NAMALWA (cell line): ENCODE results near the gene FBXO7.
A peak's percentile ranks its signal among the peaks of the same experiment; 100 is the strongest.
"Not testable (repeated sequence)": the region's sequence is repeated elsewhere in the genome, so short reads cannot be mapped to it uniquely, and the experiment has no call there.

Experiments
- DNase-seq: peaks from one replicate; pipeline ENCODE4 v3.0.0-alpha.2; 2015; ENCODE audit warnings: low spot score

The FBXO7 gene

DNA sequence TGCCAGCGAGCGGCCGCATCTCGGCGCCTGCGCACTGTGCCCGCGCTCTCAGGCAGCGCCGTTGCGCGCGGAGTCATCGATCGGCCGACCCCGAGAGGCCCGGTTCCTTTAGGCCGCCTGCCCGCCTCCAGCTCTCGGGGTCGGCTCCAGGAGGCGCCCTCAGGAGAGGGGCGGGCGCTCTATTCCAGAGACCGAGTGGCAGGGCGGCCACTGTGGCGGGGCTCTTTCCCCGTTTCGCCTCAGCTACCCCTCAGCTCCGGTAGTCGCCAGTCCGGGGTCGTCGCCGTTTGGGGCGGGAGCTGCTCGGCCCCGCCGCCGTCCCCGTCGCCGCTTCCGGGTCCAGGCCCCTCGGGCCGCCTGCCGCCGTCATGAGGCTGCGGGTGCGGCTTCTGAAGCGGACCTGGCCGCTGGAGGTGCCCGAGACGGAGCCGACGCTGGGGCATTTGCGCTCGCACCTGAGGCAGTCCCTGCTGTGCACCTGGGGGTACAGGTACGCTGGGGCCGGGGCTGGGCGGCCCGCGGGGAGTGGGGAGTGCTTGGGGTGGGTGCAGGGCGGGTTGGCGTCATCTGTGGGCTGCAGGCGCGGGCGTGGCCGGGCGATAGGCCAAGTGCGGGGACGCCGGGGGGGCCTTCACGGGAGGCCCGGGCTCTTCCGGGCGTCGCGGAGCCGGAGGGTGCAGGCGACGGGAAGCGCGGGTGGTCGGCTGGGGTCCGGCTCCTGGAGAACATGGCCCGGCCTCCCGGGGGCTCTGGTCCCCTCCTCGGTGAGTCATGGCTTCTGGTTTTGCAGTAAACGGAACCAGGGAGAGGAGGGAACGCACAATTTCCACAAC lies at the start of gene FBXO7:
TSS of gene FBXO7 (plus strand) at position 177 of the 833 bp plus-strand sequence. CDS start at position 369, 192 bp downstream.
- DNase-seq, result peak; percentile 87

DNA sequence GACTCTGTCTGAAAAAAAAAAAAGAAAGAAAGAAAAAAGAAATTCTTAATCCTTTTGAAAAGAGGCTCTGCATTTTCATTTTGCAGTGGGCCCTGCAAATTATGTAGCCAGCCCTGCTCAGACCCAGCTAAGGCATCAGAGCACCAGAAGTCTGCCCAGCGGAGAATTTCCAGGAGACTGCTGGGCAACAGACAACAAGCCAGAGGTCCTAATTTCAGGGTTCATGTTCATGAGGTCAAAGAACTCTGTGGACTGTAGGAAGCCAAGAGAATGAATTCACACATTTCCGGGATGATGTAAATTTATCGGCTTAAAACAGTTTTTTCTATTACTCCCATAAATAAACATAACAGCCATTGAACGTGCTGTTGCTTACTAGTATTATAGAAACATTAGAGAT lies 47.7 kb upstream of the FBXO7 start:
- DNase-seq, result no peak

DNA sequence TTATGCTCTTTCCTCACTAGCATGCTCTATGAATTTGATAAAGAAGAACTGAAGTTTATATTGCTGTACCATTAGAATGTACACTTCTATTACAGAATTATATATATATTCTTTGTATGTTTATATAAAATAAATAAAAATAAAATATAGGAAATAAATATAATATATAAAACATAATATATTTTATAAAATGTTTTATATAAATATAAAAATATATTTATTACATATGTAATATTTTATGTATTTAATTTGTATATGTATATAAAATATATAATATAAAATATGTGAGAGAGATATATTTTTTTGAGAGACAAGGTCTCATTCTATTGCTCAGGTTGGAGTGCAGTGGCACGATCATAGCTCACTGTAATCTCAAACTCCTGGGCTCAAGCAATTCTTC lies 44.3 kb upstream of the FBXO7 start:
- no peak for DNase-seq

DNA sequence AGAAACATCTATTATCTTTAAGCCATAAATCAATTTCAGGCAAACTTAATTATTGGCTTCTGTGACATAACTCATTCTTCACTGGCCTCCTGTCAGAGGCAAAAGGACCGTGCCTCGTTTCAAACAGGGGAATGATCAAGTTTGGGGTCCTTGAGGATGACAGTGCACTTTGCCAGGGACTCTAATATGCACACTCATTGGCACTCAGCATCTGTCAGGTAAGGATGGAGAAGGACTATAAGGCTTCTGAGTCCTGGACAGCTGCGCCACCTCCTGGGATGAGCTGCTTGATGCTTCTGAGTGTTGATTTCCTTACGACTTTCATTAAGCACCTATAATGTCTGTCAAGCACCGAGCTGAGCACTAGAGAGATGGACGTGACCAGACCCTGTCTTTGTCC lies 30.5 kb upstream of the FBXO7 start:
- DNase-seq, result peak; percentile 10

DNA sequence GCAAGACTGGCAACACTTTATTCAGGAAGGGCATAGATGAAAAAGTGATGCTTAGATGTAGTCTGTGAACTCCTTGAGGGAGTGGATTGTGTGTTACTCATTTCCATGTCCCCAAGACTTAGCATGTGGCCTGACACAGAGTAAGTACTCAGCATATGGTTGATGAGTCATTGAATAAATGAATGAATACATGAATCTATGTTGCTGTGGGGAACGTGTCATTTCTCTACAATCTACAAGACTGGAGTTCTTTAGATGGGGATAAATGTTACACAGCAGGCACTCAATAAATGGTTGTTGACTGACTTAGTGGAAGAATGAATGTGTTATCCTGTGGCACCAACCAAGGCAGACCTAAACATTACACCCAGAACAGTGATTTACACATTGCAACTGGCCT lies 28.3 kb upstream of the FBXO7 start:
- no peak for DNase-seq

DNA sequence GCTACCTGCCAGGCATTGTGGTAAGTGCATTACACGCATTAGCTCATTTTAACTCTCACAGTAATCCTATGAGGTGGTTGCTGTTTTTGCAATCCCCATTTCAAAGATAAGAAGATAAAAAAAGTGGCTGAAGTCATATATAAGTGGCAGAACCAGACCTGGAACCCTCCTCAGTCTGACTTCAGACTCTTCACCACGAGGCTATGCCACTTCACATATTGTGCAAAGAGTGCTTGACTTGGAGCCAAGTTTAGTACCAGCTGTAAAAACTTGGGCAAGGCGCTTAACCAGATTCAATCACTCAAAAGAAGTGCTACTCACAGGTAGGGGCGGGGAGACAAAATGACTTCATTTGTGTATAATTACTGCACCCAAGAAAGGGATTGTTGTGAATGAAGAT lies 25.6 kb upstream of the FBXO7 start:
- DNase-seq, result no peak

DNA sequence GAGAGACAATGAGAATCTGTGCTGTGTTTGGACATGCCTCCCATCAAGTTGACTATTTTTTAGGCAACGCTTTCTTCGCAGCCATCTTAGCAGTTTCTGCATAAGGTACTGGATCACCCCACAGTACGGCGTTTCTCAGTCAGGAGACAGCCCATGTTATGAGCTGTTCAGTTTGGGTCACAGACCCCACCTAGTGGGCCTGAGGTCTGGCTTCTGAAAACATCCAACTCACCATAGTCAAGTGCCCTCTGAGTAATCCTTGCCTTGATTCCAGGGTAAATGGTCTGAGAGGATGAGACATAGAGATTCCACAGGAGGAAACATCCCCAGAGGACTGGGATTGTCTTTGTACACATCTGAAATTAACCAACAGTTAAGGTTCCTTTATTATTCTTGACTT lies 17.6 kb upstream of the FBXO7 start:
- no peak for DNase-seq

DNA sequence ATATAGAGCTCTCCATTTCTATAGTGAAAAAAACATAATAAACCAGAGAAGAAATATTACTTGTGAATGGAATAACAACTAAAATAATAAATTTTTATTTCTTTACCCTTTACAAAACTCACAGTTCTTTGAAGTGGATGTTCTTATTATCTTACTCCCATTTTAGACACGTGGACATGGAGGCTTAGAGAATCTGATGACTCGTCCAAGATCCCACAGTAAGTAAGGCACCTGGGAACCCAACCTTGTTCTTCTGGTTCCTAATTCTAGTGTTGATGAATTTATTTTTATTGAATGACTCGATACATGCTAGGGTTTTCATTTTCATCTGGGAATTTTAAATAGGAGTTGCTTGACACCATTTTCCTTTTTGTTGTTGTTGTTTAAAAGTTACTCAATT lies 12.2 kb upstream of the FBXO7 start:
- no peak for DNase-seq

DNA sequence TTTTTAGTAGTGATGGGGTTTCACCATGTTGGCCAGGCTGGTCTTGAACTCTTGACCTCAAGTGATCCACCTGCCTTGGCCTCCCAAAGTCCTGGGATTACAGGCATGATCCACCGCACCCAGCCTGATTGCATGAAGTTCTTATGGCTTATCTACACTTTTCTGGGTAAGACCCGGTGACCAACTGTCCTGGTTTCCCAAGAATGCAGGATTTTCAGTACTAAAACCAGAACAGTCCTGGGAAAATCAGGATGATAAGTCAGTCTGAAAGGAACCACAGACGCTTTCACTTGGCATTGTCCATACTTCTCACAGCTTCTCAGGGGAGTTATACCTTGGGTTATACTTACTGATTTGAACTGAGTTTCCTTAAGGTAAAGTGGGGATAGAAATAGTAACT lies 8.9 kb upstream of the FBXO7 start:
- DNase-seq, result no peak

DNA sequence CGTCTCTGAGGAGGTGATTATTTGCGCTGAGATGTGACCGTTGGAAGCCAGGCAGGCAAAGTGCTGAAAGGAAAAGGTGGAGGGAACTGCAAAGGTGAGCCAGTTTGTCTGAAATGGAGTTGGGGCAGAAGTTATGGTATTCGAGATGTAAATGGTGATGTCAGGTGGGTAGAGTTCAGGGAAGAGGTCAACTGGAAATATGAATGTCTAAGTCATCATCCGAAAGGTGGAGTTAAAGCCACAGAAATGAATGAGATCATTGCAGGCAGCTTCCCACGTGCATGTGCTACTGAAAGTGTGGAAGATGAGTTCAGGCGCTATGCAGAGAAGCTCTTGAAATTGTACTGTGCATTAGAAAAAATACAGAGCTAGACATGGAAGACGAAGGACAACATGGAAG lies 8.1 kb upstream of the FBXO7 start:
- DNase-seq, result no peak

DNA sequence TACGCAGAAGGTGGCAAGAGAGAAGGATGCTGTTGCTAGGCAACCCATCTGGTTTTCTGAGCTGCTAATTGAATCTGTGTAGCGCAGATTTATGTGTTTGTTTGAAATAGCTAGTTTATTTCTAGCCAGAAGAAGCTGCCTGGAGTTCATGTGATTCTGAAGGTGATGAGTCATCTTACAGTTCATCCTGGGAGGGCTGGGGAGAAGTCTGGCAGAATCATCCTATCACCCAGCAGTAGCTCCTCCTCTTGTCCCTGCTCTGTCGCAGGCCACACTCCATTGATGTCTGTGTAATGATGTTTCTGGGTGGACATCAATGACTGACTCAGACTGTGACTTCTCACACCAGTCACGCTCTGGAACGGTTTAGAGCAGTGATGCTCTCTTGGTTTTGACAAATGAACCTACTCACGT lies 4.8 kb upstream of the FBXO7 start:
- DNase-seq, result no peak

DNA sequence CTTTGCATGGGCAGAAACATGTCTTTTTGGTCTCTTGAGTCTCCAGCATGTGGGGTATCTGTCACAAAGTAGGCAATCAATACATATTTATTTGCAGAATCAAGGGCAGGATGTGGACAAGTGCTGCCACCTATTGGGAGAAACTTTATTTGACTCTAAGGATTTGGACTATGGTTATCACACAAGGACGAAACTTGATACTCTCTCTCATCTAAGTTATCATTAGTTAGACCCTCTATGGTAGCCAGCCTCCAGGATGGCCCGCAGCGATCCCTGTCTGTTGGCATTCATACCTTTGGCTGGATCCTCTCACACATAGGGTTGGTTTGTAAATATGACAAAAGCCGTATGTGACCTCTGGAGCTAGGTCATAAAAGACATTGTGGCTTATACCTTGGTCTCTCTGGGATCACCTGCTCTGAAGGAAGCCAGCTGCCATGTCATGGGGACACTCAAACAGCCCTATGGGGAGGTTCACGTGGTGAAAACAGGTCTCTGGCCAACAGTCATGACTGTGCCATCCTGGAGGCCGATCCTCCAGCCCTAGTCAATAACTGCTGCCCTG lies 1.1 kb upstream of the FBXO7 start:
- peak; percentile 90 for DNase-seq

DNA sequence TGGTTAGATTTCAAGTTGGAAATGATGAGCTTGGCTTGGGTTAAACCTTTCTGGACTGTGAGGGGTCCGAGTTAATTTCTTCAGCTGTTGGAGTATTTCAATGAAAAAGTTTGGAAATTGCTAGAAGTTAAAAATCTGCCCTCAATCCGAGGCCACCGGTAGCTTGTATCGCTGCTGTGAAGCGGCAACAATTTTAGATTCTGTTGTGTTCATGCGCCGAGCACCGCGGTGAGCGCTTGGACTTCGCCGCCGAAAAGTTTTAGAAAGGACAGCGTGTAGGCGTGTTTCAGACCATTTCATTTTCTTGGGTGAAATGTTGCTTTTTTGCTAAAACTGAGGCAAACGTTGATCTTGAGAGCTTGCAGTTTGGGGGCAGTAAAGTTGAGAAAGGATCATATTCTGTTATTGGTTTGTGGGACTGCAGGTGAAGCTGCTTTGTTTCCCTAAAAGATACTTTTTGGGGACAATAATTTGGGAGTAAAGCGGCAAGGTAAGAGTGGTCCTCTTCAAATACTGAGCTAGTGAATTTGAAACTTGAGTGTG lies 928 bp downstream of the FBXO7 start:
- DNase-seq, result peak; percentile 70

DNA sequence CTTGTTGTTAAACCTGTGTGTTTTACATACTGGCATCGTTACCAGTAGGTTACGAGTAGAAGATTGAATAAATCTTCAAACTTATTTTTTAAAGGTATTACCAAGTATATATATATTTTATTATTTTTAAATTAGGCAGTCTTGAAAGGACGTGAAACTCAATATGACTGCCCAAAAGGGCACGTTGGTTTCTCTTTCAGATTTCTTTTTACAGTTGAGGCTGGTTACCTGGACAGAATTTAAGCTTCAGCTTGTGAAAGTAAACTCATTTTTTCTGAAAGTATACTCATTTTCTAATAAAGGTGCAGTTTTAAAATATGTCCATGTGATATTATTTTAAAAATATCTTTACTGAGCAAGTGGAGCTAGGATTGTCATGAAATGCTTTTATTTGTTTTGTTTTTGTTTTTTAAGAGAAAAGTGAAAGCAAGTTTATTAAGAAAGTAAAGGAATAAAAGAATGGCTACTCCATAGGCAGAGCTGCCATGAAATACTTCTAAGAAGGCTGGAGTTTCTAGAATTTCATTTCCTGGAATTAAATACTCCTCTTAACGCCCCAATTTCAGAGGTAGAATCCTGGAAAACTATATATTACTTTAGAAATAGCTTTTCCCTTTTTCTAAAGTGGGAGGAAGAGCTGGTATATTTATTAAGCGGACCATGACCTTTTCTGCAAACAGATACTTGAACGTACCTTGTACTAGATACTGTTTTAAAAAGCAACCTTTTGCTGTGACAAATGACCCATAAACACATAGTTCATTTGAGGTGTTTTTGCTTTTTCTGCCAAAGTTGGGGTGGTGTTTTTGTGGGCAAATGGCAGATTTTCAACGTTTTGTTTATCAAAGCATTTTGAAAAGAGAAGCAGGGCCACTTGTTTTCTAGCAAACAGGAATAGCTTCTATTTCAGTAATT lies 1.9 kb downstream of the FBXO7 start:
- peak; percentile 36 for DNase-seq

DNA sequence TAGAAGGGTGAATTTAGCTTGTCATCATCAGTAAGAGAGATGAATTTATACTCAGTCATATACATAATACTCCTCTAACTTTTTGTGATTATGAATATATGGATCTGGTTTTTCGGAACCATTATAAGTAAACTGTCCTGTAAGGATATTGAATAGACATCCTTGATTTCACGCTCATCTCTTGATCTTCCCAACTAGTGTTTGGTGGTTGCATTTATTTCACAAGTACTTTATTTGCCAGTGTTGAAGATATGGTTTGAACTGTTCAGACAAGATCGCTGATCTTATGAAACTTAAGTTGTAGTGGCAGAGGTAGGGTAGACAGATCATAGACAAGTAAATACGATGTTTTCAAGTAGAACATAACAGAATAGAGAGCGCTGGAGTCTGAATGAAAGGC lies 3.0 kb downstream of the FBXO7 start:
- no peak for DNase-seq

DNA sequence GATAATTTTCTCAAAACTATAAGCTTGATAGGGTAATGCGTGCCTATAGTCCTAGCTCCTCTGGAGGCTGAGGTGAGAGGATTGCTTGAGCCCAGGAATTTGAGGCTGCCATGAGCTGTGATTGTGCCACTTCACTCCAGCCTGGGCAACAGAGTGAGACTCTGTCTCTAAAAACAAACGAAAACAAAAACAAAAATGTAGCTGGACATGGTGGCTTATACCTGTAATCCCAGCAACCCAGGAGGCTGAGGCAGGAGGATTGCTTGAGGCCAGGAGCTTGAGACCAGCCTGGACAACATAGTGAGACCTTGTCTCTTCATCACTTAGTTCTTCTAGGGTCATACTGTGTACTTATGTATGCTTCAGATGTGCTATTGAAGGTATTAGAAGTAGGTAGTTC lies 3.9 kb downstream of the FBXO7 start:
- not testable (repeated sequence) for DNase-seq

DNA sequence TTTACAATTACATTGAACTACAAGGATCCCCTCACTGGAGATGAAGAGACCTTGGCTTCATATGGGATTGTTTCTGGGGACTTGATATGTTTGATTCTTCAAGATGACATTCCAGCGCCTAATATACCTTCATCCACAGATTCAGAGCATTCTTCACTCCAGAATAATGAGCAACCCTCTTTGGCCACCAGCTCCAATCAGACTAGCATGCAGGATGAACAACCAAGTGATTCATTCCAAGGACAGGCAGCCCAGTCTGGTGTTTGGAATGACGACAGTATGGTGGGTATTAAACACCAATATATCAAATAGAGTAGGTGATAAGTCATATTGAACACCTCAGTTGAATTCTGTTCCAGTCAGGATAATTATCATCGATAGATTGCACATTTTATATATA lies 4.4 kb downstream of the FBXO7 start:
- no peak for DNase-seq

DNA sequence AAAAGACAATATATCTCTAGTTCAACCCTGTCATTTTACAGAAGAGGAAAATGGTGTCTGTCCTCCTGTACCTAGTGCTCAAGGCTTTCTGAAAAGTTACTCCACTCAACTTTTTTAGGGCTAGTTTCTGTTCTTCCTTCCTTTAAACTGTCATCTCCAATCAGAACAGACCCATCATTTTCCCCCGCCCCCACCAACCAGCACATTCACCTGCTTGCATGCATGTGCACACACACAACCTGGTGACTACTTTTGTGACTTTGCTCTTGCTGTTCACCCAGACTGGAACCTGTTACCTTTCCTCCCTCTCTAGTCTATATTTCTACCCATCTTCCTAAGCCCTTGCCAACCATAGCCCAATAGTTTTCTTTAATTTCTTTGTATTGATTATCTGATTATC lies 5.6 kb downstream of the FBXO7 start:
- no peak for DNase-seq

DNA sequence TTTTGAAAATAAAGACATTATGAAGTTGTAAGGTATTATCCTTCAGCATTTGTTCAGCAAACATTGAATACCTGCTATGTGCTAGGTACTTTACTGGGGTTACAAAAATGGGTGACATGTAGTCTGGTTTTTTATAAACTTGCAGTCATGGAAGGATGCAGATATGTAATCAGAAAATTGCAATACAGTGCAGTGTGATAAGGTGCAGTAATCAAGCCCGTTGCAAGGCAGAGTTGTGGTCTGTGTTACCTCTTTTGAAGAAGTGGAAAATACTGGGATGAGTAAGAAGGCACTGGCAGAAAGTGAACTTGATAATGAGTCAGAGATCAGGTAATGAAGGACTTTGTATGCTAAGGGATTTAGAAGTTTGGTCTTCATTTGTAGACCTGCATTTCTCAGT lies 8.1 kb downstream of the FBXO7 start:
- DNase-seq, result no peak

DNA sequence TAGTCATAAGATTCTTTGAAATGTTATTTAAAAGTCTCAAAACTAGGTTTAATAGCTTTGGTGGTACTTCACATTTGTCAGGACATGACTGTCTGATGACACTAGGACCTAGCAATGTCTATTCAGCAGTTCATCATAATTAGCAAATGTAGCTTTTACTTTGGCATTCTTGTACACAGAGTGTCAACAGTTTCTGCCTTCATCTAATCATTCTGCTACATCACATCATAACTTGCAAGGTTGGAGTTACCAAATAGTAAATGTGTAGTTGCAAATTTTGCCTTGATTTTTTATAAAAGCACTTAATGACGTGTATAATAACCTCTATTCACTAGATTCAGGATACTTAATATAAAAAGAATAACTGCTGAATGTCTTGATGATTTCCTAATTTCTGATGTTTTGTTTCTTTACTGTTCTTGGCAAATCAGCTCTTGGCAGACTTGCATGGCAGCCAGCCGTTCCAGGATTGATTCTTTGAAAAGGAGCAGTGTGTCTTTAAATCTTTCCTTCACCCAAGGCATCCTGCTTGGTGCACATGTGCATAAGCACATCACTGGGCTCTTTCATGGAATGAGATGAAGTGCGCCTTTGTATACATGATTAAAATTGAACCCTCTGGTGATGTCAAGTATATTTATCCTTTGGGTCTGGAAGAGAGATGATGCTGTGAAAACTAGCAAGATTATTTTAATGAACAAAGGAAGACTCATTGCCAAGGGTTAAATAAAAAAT lies 12.2 kb downstream of the FBXO7 start:
- no peak for DNase-seq

DNA sequence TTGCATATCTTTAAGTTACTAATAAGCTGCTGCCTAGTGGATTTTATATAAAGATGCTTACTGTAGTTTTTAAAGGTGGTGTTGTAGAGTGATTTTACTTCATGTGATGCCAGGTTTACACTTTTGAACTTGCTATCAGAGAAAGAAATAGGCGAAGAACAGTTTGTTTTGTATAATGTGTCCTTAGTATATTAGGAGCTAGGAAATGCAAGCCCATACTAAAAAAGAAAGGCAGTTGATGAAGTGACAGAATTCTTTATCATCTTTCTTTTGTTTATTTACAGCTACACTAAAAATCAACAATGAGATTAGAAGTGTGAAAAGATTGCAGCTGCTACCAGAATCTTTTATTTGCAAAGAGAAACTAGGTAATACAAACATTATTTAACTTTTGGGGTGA lies 12.8 kb downstream of the FBXO7 start:
- DNase-seq, result no peak

DNA sequence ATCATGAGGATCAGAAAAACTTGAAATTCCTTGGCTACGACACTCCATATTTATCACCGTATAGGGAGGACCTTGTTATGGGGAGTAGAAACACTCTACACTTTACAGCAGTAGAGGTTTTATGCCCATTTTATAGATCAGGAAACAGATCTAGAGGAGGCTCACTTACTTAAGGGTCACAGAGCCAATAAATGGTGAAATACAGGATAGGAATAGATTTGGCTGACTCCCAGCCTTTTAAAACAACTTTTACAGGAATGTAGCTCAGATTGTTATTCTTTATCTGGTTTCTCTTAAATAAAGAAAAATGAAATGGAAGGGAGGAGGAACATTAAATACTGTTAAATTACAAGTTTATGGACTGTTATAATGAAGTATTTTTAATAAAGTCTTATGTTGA lies 14.8 kb downstream of the FBXO7 start:
- no peak for DNase-seq
